Measurements from ENCODE around the gene ADGRD1.

ADGRD1 gene

DNA sequence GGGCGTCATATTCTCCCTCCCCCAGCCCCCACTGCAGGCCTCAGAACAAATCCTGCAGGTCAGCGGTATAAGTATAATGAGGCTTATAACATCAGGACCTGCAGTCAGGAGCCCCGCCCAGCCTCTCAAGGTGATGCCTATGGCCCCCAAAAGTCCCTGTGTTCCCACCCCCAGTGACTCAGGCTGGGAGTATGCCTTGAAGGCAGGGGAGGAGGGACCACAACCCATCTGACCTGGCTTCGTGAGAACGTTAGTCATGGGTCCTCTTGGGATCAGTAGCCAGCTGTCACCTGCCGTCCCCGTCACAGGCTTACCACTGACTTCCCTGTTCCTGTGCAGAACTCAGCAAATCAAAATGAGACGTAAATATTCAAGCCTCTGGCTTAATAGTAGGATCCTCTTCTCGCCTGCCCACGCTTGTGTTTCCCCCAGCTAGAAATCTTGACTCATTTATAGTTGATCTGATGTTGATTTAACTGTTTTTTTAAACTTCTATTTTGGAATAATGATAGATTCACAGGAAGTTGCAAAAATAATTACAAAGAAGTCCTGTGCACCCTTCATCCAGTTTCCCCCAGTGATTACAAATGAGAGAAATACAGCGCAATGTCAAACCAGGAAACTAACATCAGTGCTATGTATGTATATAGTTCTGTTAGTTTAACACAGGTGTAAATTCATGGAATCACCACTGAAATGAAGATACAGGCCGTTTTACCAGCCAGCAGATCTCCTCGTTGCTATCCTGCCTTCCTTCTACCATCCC lies 107.5 kb downstream of the ADGRD1 start:
- TF ChIP-seq, protein P1, sequence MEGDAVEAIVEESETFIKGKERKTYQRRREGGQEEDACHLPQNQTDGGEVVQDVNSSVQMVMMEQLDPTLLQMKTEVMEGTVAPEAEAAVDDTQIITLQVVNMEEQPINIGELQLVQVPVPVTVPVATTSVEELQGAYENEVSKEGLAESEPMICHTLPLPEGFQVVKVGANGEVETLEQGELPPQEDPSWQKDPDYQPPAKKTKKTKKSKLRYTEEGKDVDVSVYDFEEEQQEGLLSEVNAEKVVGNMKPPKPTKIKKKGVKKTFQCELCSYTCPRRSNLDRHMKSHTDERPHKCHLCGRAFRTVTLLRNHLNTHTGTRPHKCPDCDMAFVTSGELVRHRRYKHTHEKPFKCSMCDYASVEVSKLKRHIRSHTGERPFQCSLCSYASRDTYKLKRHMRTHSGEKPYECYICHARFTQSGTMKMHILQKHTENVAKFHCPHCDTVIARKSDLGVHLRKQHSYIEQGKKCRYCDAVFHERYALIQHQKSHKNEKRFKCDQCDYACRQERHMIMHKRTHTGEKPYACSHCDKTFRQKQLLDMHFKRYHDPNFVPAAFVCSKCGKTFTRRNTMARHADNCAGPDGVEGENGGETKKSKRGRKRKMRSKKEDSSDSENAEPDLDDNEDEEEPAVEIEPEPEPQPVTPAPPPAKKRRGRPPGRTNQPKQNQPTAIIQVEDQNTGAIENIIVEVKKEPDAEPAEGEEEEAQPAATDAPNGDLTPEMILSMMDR (IDR thresholded peaks at IDR 0.05; ENCODE audit: low read depth, low read length): no peak
- no peak for DNase-seq (ENCODE audit: extremely low read depth, low read depth)

DNA sequence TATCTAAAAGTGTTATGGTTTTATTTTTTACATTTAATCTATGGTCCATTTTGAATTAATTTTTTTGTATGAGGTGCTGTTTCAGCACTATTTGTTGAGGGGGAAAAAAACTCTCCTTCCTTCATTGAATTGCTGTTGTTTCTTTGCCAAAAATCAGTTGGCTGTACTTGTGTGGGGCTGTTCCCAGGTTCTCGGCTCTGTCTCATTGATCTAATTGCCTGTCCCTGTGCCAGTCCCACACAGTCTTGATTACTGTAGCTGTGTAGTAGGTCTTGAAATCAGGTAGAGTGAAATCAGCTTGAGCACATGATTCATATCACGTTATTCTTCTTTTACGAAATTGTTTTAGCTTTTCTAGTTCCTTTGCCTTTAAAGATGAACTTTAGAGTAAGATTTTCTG lies 109.7 kb downstream of the ADGRD1 start:
- DNase-seq (ENCODE audit: extremely low read depth, low read depth): no peak
- TF ChIP-seq, protein P1 (IDR thresholded peaks at IDR 0.05; ENCODE audit: low read depth, low read length): no peak

DNA sequence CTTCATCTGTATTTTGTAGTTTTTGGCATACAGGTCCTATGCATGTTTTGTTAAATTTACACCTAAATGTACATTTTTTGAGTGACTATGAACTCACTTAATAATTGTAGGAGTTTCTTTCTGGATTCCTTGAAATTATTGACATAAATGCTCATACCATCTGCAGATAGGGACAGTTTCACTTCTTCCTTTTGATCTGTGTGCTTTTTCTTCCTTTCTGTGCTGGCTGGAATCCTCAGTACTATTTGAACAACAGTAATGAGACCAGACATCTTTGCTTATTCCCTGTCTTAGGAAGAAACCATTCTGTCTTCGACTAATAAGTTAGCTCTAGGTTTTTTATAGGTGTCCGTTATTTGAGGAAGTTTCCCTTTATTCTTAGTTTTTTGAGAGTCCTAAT lies 110.3 kb downstream of the ADGRD1 start:
- TF ChIP-seq, protein P1 (IDR thresholded peaks at IDR 0.05; ENCODE audit: low read depth, low read length): no peak
- no peak for DNase-seq (ENCODE audit: extremely low read depth, low read depth)

GRCh38 chr12:131065279-131065678 lies 111.6 kb downstream of the ADGRD1 start:
- DNase-seq (ENCODE audit: extremely low read depth, low read depth): no peak
- TF ChIP-seq, protein P1 (IDR thresholded peaks at IDR 0.05; ENCODE audit: low read depth, low read length): no peak

GRCh38 chr12:131065801-131066200 lies 112.1 kb downstream of the ADGRD1 start:
- TF ChIP-seq, protein P1 (IDR thresholded peaks at IDR 0.05; ENCODE audit: low read depth, low read length): no peak

GRCh38 chr12:131066207-131066885 lies 112.6 kb downstream of the ADGRD1 start:
- TF ChIP-seq, protein P1 (IDR thresholded peaks at IDR 0.05; ENCODE audit: low read depth, low read length): no peak
- DNase-seq (ENCODE audit: extremely low read depth, low read depth): no peak

More at GRCh38 chr12:131065801-131066200, 112.1 kb downstream of the ADGRD1 start:
- no peak for DNase-seq (ENCODE audit: extremely low read depth, low read depth)

DNA sequence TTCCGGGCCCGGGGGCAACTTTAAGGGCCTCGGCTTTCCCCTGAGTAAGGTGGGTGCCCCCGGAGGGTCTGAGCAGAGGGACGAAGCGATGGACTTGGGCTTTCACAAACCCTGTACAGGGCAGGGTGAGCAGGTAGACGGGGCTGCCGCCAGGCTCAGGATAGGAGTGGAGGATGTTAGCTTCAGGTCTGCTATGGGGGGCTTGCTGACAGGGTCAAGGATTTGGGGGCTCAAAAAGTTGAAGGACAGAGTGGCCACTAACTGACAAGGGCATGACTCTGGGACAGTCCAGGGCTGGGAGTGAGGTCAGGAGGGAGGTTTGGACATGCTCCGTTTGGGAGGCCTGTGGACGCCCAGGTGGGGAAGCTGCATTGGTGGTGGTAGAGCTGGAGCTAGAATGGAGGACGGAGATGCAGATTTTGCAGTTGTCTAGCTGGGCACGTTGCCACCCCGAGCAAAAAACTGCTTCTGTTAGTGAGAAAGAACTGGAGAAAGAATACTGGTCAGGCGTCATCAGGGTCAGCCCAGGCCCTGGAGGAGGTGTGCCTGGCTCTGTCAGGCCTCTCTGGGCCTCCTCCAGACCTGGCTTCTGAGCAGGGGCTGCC lies 113.3 kb downstream of the ADGRD1 start:
- TF ChIP-seq, protein P1 (IDR thresholded peaks at IDR 0.05; ENCODE audit: low read depth, low read length): no peak
- DNase-seq (ENCODE audit: extremely low read depth, low read depth): no peak
